GM23338 (cell line): ENCODE measurements around the gene CAPN8. TPM values are rescaled to one million over a fixed set of nuclear protein-coding genes. Genes with fewer than 3 reads are reported as not detected.

Experiments used
- ATAC-seq: fragments of 200-7000 bp; cut with Tn5 transposase; 3 replicates; pipeline ENCODE4 v1.9.1; 2020
- DNase-seq: peaks from one replicate; pipeline ENCODE4 v3.0.0-alpha.2; 2015; ENCODE audit warnings: low spot score
- H2AFZ ChIP-seq: fragments of 200-600 bp; sonication (generic); 2 replicates; pipeline ENCODE4 v1.8.0; 2016; ENCODE audit warnings: antibody characterized with exemption, mild to moderate bottlenecking, moderate library complexity
- H3F3A ChIP-seq: fragments of 200-600 bp; sonication (generic); replicated peaks from 2 replicates; pipeline ENCODE4 v1.8.0; 2017; ENCODE audit warnings: antibody characterized with exemption, mixed run types, low read depth
- H3K27ac ChIP-seq: fragments of 200-600 bp; sonication (generic); 2 replicates; pipeline ENCODE4 v1.6.1; 2016; ENCODE audit warnings: low read depth
- H3K27me3 ChIP-seq: fragments of 200-600 bp; sonication (generic); 2 replicates; pipeline ENCODE4 v1.8.0; 2016; ENCODE audit warnings: mild to moderate bottlenecking, mixed run types, moderate library complexity; ENCODE audit not compliant: insufficient read depth
- H3K36me3 ChIP-seq: fragments of 200-600 bp; sonication (generic); 2 replicates; pipeline ENCODE4 v1.8.0; 2016; ENCODE audit warnings: mild to moderate bottlenecking; ENCODE audit not compliant: insufficient read depth
- H3K4me1 ChIP-seq: fragments of 200-600 bp; sonication (generic); 2 replicates; pipeline ENCODE4 v1.8.0; 2016; ENCODE audit warnings: mild to moderate bottlenecking, moderate library complexity; ENCODE audit not compliant: insufficient read depth
- H3K4me2 ChIP-seq: fragments of 200-600 bp; sonication (generic); 2 replicates; pipeline ENCODE4 v1.7.1; 2017; ENCODE audit warnings: mixed run types
- H3K4me3 ChIP-seq: fragments of 200-600 bp; sonication (generic); 2 replicates; pipeline ENCODE4 v1.6.1; 2016; ENCODE audit warnings: mixed run types
- H3K79me2 ChIP-seq: fragments of 200-600 bp; sonication (generic); replicated peaks from 2 replicates; pipeline ENCODE4 v1.8.0; 2017; ENCODE audit warnings: mild to moderate bottlenecking; ENCODE audit not compliant: insufficient read depth
- H3K9me2 ChIP-seq: fragments of 200-600 bp; sonication (generic); 2 replicates; pipeline ENCODE4 v1.8.0; 2017; ENCODE audit not compliant: insufficient read depth
- H4K20me1 ChIP-seq: fragments of 200-600 bp; sonication (generic); replicated peaks from 2 replicates; pipeline ENCODE4 v1.8.0; 2017; ENCODE audit warnings: mild to moderate bottlenecking; ENCODE audit not compliant: insufficient read depth
- H3K27ac Mint-ChIP-seq: 2 replicates; pipeline ENCODE4 v1.8.0; 2020; ENCODE audit warnings: inconsistent platforms, mild to moderate bottlenecking, moderate library complexity, mixed read lengths
- H3K27me3 Mint-ChIP-seq: 3 replicates; pipeline ENCODE4 v1.8.0; 2022; ENCODE audit warnings: low read depth, mild to moderate bottlenecking, moderate library complexity, mixed read lengths, inconsistent platforms; ENCODE audit not compliant: insufficient read depth, poor library complexity
- H3K36me3 Mint-ChIP-seq: 3 replicates; pipeline ENCODE4 v1.8.0; 2021; ENCODE audit warnings: low read depth, mild to moderate bottlenecking, inconsistent platforms, moderate library complexity, mixed read lengths
- H3K4me1 Mint-ChIP-seq: 3 replicates; pipeline ENCODE4 v1.8.0; 2020; ENCODE audit warnings: mild to moderate bottlenecking, inconsistent platforms, mixed read lengths
- H3K4me3 Mint-ChIP-seq: 3 replicates; pipeline ENCODE4 v1.8.0; 2021; ENCODE audit warnings: moderate library complexity, mild to moderate bottlenecking, inconsistent platforms, mixed read lengths
- H3K9me3 Mint-ChIP-seq: 3 replicates; pipeline ENCODE4 v1.8.0; 2020; ENCODE audit warnings: moderate library complexity, mild to moderate bottlenecking, inconsistent platforms, mixed read lengths
- EZH2phosphoT487 ChIP-seq: fragments of 200-600 bp; sonication (generic); IDR thresholded peaks from one replicate; pipeline ENCODE4 v1.8.1; 2018; ENCODE audit warnings: antibody characterized with exemption; ENCODE audit not compliant: unreplicated experiment
- POLR2AphosphoS5 ChIP-seq: IDR thresholded peaks from 2 replicates; pipeline ENCODE4 v1.6.1; 2016; ENCODE audit warnings: antibody characterized with exemption, low read depth
- polyA plus RNA-seq: library from polyadenylated mRNA; unstranded; fragments of >200 nt; fragmentation: Nextera tagmentation; extraction: Ambion mirVana; gene quantifications from 2 replicates; pipeline ENCODE4 v1.2.1, GENCODE V29; 2016
- total RNA-seq: library from RNA; depleted of rRNA; stranded (reverse); fragments of >200 nt; shearing (Covaris generic); gene quantifications from 2 replicates; pipeline ENCODE4 v1.2.3, GENCODE V29; 2014
- TF ChIP-seq, protein P1 (sequence below): fragments of 250-450 bp; sonication (Bioruptor Pico); IDR thresholded peaks from 2 replicates; pipeline ENCODE4 v1.5.0; 2020; ENCODE audit warnings: mild to moderate bottlenecking, moderate library complexity
- TF ChIP-seq, protein P2 (sequence below), 2 experiments: fragments of 200-600 bp in 1 of 2; sonication (generic) in 1 of 2; conservative IDR thresholded peaks; 2 replicates each; pipeline versions ENCODE4 v1.5.1 to v1.6.1; 2016 to 2017; ENCODE audit warnings: antibody characterized with exemption in 2 of 2, low read depth in 2 of 2, mild to moderate bottlenecking in 2 of 2, moderate library complexity in 1 of 2

The CAPN8 gene
- total and polyA plus RNA-seq, 2 experiments from 2014 or later: not detected

DNA sequence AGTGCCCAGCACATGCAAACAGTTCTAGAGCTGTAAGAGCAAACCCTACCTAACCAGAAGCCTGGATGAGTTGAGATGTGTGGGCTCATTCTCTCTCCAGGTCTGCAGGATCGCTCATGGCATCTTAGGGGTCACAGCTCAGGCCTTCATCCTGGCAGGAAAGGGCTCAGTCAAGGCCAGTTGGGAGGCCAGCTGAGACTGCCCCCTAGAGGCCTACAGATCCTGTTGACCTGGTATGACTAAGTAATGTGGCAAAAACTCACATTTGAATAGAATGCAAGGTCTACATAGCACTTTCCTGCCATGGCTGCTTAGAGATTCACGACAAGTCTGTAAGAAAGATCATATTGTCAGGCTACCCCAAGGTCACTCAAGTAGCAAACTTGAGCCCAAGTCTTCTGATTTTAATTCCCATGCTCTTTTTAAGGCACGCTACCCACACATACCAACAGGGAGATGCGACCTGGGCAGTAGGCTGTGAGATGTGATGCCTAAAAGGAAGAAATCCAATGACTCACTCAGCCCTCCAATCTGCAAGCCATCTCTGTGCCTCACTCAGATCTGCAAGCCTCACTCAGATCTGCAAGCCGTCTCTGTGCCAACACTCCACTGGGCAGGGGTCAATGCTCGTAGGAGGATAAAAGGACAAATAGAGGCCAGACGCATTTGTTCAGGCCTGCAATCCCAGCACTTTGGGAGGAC, 5.1 kb upstream of the CAPN8 start:
- no peak overlapping the region for H3K4me3 ChIP-seq
- TF ChIP-seq, protein P1, sequence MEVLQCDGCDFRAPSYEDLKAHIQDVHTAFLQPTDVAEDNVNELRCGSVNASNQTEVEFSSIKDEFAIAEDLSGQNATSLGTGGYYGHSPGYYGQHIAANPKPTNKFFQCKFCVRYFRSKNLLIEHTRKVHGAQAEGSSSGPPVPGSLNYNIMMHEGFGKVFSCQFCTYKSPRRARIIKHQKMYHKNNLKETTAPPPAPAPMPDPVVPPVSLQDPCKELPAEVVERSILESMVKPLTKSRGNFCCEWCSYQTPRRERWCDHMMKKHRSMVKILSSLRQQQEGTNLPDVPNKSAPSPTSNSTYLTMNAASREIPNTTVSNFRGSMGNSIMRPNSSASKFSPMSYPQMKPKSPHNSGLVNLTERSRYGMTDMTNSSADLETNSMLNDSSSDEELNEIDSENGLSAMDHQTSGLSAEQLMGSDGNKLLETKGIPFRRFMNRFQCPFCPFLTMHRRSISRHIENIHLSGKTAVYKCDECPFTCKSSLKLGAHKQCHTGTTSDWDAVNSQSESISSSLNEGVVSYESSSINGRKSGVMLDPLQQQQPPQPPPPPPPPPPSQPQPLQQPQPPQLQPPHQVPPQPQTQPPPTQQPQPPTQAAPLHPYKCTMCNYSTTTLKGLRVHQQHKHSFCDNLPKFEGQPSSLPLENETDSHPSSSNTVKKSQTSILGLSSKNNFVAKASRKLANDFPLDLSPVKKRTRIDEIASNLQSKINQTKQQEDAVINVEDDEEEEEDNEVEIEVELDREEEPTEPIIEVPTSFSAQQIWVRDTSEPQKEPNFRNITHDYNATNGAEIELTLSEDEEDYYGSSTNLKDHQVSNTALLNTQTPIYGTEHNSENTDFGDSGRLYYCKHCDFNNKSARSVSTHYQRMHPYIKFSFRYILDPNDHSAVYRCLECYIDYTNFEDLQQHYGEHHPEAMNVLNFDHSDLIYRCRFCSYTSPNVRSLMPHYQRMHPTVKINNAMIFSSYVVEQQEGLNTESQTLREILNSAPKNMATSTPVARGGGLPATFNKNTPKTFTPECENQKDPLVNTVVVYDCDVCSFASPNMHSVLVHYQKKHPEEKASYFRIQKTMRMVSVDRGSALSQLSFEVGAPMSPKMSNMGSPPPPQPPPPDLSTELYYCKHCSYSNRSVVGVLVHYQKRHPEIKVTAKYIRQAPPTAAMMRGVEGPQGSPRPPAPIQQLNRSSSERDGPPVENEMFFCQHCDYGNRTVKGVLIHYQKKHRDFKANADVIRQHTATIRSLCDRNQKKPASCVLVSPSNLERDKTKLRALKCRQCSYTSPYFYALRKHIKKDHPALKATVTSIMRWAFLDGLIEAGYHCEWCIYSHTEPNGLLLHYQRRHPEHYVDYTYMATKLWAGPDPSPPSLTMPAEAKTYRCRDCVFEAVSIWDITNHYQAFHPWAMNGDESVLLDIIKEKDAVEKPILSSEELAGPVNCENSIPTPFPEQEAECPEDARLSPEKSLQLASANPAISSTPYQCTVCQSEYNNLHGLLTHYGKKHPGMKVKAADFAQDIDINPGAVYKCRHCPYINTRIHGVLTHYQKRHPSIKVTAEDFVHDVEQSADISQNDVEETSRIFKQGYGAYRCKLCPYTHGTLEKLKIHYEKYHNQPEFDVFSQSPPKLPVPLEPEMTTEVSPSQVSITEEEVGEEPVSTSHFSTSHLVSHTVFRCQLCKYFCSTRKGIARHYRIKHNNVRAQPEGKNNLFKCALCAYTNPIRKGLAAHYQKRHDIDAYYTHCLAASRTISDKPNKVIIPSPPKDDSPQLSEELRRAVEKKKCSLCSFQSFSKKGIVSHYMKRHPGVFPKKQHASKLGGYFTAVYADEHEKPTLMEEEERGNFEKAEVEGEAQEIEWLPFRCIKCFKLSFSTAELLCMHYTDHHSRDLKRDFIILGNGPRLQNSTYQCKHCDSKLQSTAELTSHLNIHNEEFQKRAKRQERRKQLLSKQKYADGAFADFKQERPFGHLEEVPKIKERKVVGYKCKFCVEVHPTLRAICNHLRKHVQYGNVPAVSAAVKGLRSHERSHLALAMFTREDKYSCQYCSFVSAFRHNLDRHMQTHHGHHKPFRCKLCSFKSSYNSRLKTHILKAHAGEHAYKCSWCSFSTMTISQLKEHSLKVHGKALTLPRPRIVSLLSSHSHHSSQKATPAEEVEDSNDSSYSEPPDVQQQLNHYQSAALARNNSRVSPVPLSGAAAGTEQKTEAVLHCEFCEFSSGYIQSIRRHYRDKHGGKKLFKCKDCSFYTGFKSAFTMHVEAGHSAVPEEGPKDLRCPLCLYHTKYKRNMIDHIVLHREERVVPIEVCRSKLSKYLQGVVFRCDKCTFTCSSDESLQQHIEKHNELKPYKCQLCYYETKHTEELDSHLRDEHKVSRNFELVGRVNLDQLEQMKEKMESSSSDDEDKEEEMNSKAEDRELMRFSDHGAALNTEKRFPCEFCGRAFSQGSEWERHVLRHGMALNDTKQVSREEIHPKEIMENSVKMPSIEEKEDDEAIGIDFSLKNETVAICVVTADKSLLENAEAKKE (CRISPR knock-in tag): peak; percentile 49; the same call in 1 of the 2 replicates
- no peak for TF ChIP-seq POLR2AphosphoS5
- TF ChIP-seq EZH2phosphoT487: no peak
- TF ChIP-seq, protein P2, sequence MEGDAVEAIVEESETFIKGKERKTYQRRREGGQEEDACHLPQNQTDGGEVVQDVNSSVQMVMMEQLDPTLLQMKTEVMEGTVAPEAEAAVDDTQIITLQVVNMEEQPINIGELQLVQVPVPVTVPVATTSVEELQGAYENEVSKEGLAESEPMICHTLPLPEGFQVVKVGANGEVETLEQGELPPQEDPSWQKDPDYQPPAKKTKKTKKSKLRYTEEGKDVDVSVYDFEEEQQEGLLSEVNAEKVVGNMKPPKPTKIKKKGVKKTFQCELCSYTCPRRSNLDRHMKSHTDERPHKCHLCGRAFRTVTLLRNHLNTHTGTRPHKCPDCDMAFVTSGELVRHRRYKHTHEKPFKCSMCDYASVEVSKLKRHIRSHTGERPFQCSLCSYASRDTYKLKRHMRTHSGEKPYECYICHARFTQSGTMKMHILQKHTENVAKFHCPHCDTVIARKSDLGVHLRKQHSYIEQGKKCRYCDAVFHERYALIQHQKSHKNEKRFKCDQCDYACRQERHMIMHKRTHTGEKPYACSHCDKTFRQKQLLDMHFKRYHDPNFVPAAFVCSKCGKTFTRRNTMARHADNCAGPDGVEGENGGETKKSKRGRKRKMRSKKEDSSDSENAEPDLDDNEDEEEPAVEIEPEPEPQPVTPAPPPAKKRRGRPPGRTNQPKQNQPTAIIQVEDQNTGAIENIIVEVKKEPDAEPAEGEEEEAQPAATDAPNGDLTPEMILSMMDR (conservative IDR thresholded peaks at IDR 0.05; ENCODE audit: low read depth in 2 of 2): peak; percentile 74 to 93
- ATAC-seq (peak; percentile 100), DNase-seq (peak; percentile 87)
- peak overlapping the region; percentile 20; the same call in 1 of the 2 replicates for H2AFZ ChIP-seq
- H3K4me2 ChIP-seq: no peak overlapping the region
- Mint-ChIP-seq H3K4me1 (peaks cover 7% of the 10 kb centered on the region), H3K27me3 (peaks cover 3% of the 10 kb centered on the region), H3K36me3 (peaks cover 22% of the 10 kb centered on the region), H3K9me3 (peaks cover 29% of the 10 kb centered on the region), H3K27ac (peak overlapping the region; percentile 82), H3K4me3 (no peak overlapping the region)
- no peak overlapping the region for H3K27ac ChIP-seq
- H3K79me2 ChIP-seq: no peaks in the 10 kb centered on the region
- peaks cover 4% of the 10 kb centered on the region; the same call in 1 of the 2 replicates for H3K9me2 ChIP-seq
- no peaks in the 10 kb centered on the region for H3K27me3 ChIP-seq
- no peaks in the 10 kb centered on the region for H3K4me1 ChIP-seq
- peaks cover 14% of the 10 kb centered on the region for H3K36me3 ChIP-seq
- H4K20me1 ChIP-seq: no peaks in the 10 kb centered on the region
- H3F3A ChIP-seq: no peaks in the 10 kb centered on the region
